Suppressor macrophage treated with lipopolysaccharide for 4 hours (primary cell): ENCODE data around the gene CAPZB.

Experiments
- DNase-seq: peaks from one replicate; pipeline ENCODE4 v3.0.0-alpha.2; 2020

The CAPZB gene

DNA sequence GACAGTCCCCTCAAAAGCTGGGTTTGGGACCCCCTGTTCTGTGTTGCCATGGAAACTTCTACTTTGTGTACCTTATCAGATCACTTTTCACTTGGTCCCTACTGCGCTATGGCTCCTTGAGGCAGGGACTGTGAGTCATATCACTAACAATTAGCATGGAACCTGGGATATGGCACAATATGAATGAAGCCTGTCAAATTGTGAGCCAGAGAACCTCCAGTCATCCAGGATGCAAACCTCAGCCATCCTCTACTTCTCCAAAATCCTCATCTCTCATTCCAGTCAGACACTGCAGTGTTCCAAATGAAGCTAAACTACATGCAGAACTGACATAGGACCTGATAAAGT is 11.2 kb upstream of the CAPZB start:
- no peak for DNase-seq

DNA sequence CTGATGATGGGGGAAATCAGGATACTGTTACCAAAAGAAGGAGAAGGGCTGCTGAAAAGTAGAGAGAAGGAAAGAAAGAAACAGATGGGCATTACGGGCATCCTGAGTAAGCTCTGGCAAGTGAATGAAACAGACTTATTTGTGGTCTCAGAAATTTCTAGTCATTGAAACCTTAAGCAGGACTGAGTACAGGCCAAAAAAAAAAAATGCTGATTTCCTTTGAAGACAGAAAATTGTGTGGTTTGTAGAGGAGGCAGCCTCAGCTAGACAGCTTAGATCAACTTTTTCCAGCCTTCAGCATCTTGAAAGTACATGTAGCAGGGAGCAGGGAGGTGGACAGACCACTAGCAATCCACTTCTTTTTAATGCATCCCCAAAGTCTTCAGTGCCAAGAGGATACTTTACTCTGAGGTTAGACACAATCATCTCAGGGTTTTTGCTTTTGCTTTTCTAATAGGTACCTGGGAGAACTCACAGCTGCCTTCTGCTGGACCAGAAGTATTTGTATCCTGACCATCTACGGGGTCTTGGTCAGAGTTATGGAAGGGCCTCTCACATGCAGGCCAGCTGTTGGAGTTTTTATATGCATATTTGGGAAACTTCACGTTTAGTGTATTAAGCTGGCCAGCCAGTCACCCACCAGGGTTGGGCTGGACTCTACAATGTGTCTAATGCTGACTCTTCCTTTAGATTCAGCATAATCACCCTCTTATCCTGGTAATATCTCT is 10.6 kb upstream of the CAPZB start:
- no peak for DNase-seq

DNA sequence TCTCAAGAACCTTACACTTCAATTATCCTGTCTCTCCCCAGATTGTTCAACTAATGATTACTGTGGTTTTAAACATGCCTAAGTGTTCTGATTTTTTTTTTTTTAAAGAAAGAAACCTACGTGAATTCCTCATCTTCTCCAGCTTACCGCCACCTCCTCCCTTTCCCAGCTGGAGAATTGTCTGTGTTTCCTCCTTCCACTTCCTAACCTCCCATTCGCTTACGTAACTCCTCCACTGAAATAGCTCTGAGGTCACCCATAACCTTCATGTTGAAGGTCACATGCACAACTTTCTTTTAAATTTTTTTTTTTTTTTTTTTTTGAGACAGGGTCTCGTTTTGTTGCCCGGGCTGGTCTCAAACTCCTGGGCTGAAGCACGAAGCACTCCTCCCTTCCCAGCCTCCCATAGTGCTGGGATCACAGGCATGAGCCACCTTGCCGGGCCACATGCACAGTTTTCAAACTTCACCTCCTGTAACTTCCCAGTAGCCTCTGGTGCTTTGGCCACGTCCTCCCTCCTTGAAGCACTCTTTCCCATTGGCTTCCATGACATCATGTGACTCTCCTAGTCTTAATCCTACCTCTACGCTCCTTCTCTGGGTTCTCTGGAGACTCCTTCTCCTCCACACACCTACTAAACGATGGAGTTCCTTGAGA is 9.8 kb upstream of the CAPZB start:
- peak; percentile 56 for DNase-seq

DNA sequence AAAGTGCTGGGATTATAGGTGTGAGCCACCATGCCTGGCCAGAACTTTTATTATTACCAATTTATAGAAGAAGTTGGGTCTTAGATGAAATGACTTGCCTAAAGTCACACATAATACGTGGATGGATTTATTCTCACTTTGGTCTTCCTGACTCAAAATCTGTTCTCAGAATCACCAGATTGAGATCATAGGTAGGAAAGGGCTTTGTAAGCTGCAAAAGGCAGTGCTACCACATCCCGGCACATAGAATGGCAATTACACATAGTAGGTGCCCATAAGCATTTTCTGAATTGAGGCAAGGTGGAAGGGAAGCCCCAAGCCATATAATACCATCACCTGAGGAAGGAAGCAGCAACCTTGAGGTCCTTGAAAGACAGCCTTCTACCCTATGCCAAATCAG is 8.2 kb upstream of the CAPZB start:
- DNase-seq: no peak

- no peak for DNase-seq
Observed at GRCh38 chr1:19489996-19490395, 4.7 kb upstream of the CAPZB start.

GRCh38 chr1:19488136-19488535 is 2.8 kb upstream of the CAPZB start:
- DNase-seq: no peak

- DNase-seq: no peak
Observed at GRCh38 chr1:19484798-19485361, 459 bp downstream of the CAPZB start.

DNA sequence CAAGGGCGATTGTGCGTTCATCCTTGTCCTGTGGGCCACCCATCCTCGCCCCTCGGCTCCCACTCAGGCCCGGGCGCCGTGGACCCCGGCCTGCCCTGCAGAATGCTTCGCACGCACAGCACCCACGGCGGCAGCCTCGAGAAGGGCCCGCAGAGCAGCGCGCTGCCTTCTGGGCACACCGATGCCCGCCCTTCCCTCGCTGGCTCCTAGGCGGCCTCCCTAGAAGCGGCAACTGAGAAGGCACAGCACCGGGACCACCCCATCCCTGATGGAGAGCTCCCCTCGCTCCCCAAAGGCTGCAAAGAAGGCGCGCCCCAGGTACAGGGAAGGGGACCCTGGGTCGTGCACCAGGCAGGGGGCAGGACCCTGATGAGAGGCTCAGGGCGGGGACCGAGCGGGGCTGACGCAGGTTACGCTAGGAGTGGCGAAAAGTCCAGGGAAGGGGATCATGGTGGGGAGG is 971 bp downstream of the CAPZB start:
- no peak for DNase-seq

- no peak for DNase-seq
Observed at GRCh38 chr1:19483691-19484090, 1.6 kb downstream of the CAPZB start.

DNA sequence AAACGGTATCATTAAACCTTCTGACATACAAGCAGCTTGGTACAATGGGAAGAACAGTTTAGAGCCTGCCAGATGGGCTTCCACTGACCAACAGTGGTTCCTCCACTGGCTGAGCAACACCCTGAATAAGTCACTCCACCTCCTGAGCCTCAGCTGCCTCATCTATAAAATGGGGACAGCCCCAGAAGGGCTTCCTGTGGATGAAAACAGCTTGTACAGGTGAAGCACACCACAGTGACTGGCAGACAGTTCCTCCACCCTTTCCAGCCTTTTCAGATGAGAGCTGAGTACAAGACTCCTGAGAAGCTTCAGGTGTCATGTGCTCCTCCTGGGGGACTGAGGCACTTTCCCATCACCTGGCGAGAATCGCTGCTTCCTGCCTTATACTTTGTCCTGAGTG is 2.1 kb downstream of the CAPZB start:
- DNase-seq: no peak

DNA sequence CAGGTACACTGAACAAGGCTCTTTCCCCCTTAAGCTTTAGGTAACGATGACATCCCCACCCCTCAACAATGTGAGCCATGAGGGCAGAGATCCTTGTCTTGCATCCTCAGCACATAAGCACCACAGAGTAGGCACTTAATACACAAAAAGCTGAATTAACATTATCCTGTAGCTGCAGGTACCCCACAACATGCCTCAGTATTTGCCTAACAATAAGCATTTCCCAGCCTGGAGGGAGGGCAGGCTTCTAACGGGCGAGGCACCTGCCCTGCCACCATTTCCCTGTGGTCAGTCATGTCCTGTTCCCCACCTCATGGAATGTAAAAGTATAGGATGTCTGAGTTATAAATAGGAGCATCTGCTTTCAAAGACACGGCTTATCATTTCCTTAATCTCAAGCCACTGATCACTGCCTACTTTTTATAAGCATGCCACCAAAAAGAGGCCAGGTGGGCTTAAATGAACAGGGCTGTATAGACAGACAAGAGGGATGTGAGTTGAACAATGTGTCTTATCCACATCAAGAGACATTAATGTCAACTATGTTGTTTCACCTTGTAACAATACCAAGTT is 3.4 kb downstream of the CAPZB start:
- no peak for DNase-seq

DNA sequence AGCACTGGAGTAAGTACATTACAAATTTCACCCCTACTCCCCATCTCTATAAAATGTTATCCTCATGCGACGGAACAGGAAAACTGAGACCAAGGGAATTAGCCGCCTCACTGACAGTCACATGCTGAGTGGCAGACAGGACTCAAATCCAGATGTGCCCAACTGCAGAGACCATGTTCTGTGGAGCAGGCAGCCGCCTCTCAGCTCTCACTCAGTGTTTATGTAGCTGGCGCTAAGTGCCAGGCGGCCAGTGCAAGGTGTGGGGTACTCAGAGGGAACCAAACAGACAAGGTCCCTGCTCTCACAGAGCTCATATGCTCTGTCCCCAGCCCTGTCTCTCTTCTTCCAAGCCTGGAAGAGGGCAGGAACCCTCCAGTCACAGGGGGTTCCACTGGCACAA is 5.1 kb downstream of the CAPZB start:
- DNase-seq: no peak

DNA sequence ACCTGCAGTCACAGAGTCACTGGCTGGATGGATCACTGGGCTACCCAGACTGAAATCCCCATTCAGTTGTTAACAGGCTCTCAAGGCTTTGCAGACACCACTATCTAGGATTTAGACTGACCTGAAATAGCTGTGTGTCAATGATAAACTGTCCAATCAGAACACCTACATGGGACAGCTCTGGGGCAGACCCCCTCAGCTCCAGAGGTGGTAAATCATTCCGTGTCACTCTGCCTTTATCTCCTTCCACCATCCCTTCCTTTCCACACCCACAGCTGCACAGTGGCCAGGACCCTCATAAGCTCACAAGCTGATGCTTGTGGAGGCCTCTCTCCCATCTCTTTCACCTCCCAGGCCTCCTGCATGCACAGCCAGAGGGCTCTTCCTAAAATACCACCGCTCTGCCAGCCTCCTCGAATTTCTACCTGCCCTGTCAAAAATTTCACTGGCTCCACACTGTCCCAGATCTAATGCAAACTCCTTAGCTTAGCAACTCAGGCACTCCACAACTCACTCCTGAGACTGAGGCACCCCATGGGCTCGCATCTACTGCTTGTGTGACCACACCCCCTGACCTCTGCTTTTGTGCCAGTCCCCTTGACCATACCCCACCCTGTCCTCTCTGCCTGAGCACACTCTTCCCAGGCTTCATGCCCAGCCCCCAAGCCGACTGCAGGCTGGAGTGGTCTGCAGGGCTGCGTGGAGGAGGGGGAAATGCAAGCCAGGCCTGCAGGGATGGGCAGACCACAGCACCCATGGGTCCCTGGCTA is 5.8 kb downstream of the CAPZB start:
- no peak for DNase-seq

- peak; percentile 51 for DNase-seq
Observed at GRCh38 chr1:19478322-19478721, 7.0 kb downstream of the CAPZB start.

- DNase-seq: peak; percentile 69
Observed at GRCh38 chr1:19477284-19478249, 7.8 kb downstream of the CAPZB start.

GRCh38 chr1:19476450-19477190 is 8.7 kb downstream of the CAPZB start:
- DNase-seq: peak; percentile 61

- no peak for DNase-seq
Observed at GRCh38 chr1:19475296-19475695, 10.0 kb downstream of the CAPZB start.

GRCh38 chr1:19472174-19472573 is 13.2 kb downstream of the CAPZB start:
- DNase-seq: no peak

GRCh38 chr1:19469004-19469403 is 16.3 kb downstream of the CAPZB start:
- no peak for DNase-seq

GRCh38 chr1:19468397-19468956 is 16.9 kb downstream of the CAPZB start:
- peak; percentile 71 for DNase-seq
